GM23248 (cell line): ENCODE measurements around the gene NOXRED1. TPM values are rescaled to one million over a fixed set of nuclear protein-coding genes. Genes with fewer than 3 reads are reported as not detected.

ENCODE experiments used
- DNase-seq: peaks from one replicate; pipeline ENCODE4 v3.0.0-alpha.2; 2015
- H2AFZ ChIP-seq: fragments of 200-600 bp; sonication (generic); 2 replicates; pipeline ENCODE4 v1.6.1; 2016; ENCODE audit warnings: antibody characterized with exemption
- H3F3A ChIP-seq: fragments of 200-600 bp; sonication (generic); 2 replicates; pipeline ENCODE4 v1.6.1; 2016; ENCODE audit warnings: mild to moderate bottlenecking, antibody characterized with exemption, mixed run types; ENCODE audit not compliant: insufficient read depth
- H3K27ac ChIP-seq: fragments of 200-600 bp; sonication (generic); 2 replicates; pipeline ENCODE4 v1.5.1; 2016; ENCODE audit warnings: mild to moderate bottlenecking
- H3K27me3 ChIP-seq: fragments of 200-600 bp; sonication (generic); replicated peaks from 2 replicates; pipeline ENCODE4 v1.6.1; 2016; ENCODE audit warnings: mild to moderate bottlenecking; ENCODE audit not compliant: insufficient read depth
- H3K36me3 ChIP-seq: fragments of 200-600 bp; sonication (generic); 2 replicates; pipeline ENCODE4 v1.6.1; 2016; ENCODE audit warnings: low read depth, mild to moderate bottlenecking
- H3K4me1 ChIP-seq: fragments of 200-600 bp; sonication (generic); 2 replicates; pipeline ENCODE4 v1.6.1; 2016; ENCODE audit warnings: mild to moderate bottlenecking; ENCODE audit not compliant: insufficient read depth
- H3K4me2 ChIP-seq: fragments of 200-600 bp; sonication (generic); one replicate; pipeline ENCODE4 v1.6.1; 2016; ENCODE audit warnings: mild to moderate bottlenecking; ENCODE audit not compliant: unreplicated experiment
- H3K4me3 ChIP-seq: fragments of 200-600 bp; sonication (generic); 2 replicates; pipeline ENCODE4 v1.5.1; 2016; ENCODE audit warnings: mild to moderate bottlenecking
- H3K79me2 ChIP-seq: fragments of 200-600 bp; sonication (generic); 2 replicates; pipeline ENCODE4 v1.6.1; 2016; ENCODE audit warnings: mild to moderate bottlenecking; ENCODE audit not compliant: insufficient read depth
- H3K9ac ChIP-seq: fragments of 200-600 bp; sonication (generic); 2 replicates; pipeline ENCODE4 v1.6.1; 2016; ENCODE audit warnings: mild to moderate bottlenecking
- H3K9me2 ChIP-seq: fragments of 200-600 bp; sonication (generic); 2 replicates; pipeline ENCODE4 v1.6.1; 2016; ENCODE audit warnings: mixed run types, mild to moderate bottlenecking, moderate library complexity; ENCODE audit not compliant: insufficient read depth
- H3K9me3 ChIP-seq: fragments of 200-600 bp; sonication (generic); one replicate; pipeline ENCODE4 v1.6.1; 2017; ENCODE audit warnings: low read depth
- H4K20me1 ChIP-seq: fragments of 200-600 bp; sonication (generic); 2 replicates; pipeline ENCODE4 v1.6.0; 2016; ENCODE audit not compliant: insufficient read depth
- EZH2 ChIP-seq: fragments of 200-600 bp; sonication (generic); IDR thresholded peaks from 2 replicates; pipeline ENCODE4 v1.6.1; 2018; ENCODE audit warnings: antibody characterized with exemption, mild to moderate bottlenecking; ENCODE audit not compliant: insufficient read depth, poor library complexity, severe bottlenecking
- EZH2phosphoT487 ChIP-seq: fragments of 200-600 bp; sonication (generic); IDR thresholded peaks from 2 replicates; pipeline ENCODE4 v1.6.1; 2018; ENCODE audit warnings: antibody characterized with exemption, moderate library complexity, mild to moderate bottlenecking, low read depth; ENCODE audit not compliant: insufficient read depth
- WGBS, 2 experiments: methylation state at CpG; one replicate each; pipeline ENCODE4 v1.1.6; 2015 to 2017; ENCODE audit warnings: low lambda C conversion rate in 2 of 2, low coverage in 1 of 2; ENCODE audit errors: missing lambda C conversion rate in 2 of 2; 5-methylcytosine and 5-hydroxymethylcytosine counted together
- in situ Hi-C: fragments of 300-500 bp; cut with MboI; formaldehyde crosslinking; loops from 2 replicates; pipeline ENCODE4 v1.15.0; 2020
- polyA plus RNA-seq: library from polyadenylated mRNA; unstranded; fragments of >200 nt; fragmentation: Nextera tagmentation; extraction: Ambion mirVana; gene quantifications from 2 replicates; pipeline ENCODE4 v1.2.1, GENCODE V29; 2016
- total RNA-seq: library from RNA; depleted of rRNA; stranded (reverse); fragments of >200 nt; shearing (Covaris generic); gene quantifications from 2 replicates; pipeline ENCODE4 v1.2.3, GENCODE V29; 2014

The NOXRED1 gene
- total and polyA plus RNA-seq, 2 experiments from 2014 or later: 0.31 TPM; not detected in 1

DNA sequence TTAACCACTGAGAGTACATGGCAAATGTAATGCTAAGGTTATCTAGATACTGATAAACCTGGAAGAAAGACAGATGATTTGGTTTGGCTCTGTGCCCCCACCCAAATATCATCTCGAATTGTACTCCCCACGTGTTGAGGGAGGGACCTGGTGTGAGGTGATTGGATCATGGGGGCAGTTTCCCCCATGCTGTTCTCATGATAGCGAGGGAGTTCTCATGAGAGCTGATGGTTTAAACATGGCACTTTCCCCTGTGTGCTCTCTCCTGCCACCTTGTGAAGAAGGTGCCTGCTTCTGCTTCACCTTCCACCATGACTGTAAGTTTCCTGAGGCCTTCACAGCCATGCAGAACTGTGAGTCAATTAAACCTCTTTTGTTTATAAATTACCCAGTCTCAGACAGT is 14.2 kb downstream of the NOXRED1 start:
- no peak overlapping the region for H3K27ac ChIP-seq
- H3K4me1 ChIP-seq: no peaks in the 10 kb centered on the region
- no peaks in the 10 kb centered on the region for H4K20me1 ChIP-seq
- H3K9me2 ChIP-seq: no peaks in the 10 kb centered on the region
- H3F3A ChIP-seq: no peaks in the 10 kb centered on the region
- no peaks in the 10 kb centered on the region for H3K27me3 ChIP-seq
- in situ Hi-C loops: no loop called here
- TF ChIP-seq EZH2: no peak
- no peak for TF ChIP-seq EZH2phosphoT487
- no peak overlapping the region for H3K9ac ChIP-seq
- peak; percentile 3 for DNase-seq
- H2AFZ ChIP-seq: no peak overlapping the region
- no peaks in the 10 kb centered on the region for H3K36me3 ChIP-seq
- 17 to 22% methylated on average over 3 of the region's 3 CpGs for WGBS, 2 experiments
- no peak overlapping the region for H3K4me3 ChIP-seq
- no peaks in the 10 kb centered on the region for H3K79me2 ChIP-seq
- no peak overlapping the region for H3K4me2 ChIP-seq
- H3K9me3 ChIP-seq: no peaks in the 10 kb centered on the region

- Histone ChIP-seq H3F3A (no peaks in the 10 kb centered on the region), H2AFZ (no peak overlapping the region), H3K4me3 (no peak overlapping the region), H3K27me3 (no peaks in the 10 kb centered on the region), H3K4me1 (no peaks in the 10 kb centered on the region), H3K36me3 (no peaks in the 10 kb centered on the region), H3K9me2 (no peaks in the 10 kb centered on the region), H3K9me3 (no peaks in the 10 kb centered on the region), H3K27ac (no peak overlapping the region), H4K20me1 (no peaks in the 10 kb centered on the region), H3K9ac (no peak overlapping the region), H3K4me2 (no peak overlapping the region), H3K79me2 (no peaks in the 10 kb centered on the region)
- no peak for DNase-seq
- 94 to 100% methylated on average over 2 of the region's 2 CpGs for WGBS, 2 experiments
- in situ Hi-C loops: no loop called here
- TF ChIP-seq EZH2 (no peak), EZH2phosphoT487 (no peak)
Measured at GRCh38 chr14:77407158-77407557, 16.2 kb downstream of the NOXRED1 start.

- 62 to 67% methylated on average over 6 of the region's 6 CpGs for WGBS, 2 experiments
- Histone ChIP-seq H3F3A (no peaks in the 10 kb centered on the region), H2AFZ (no peak overlapping the region), H3K4me3 (no peak overlapping the region), H3K36me3 (no peaks in the 10 kb centered on the region), H3K9me2 (no peaks in the 10 kb centered on the region), H3K9me3 (no peaks in the 10 kb centered on the region), H3K27me3 (no peaks in the 10 kb centered on the region), H3K79me2 (no peaks in the 10 kb centered on the region), H3K4me1 (no peaks in the 10 kb centered on the region), H3K4me2 (no peak overlapping the region), H3K9ac (no peak overlapping the region), H4K20me1 (no peaks in the 10 kb centered on the region), H3K27ac (no peak overlapping the region)
- no peak for DNase-seq
- in situ Hi-C loops: no loop called here
- TF ChIP-seq EZH2 (no peak), EZH2phosphoT487 (no peak)
Measured at GRCh38 chr14:77406718-77407117, 16.6 kb downstream of the NOXRED1 start.

- H3K4me2 ChIP-seq: no peak overlapping the region
- H3K9me2 ChIP-seq: no peaks in the 10 kb centered on the region
- WGBS, 2 experiments: 57 to 66% methylated on average over 3 of the region's 3 CpGs
- no peaks in the 10 kb centered on the region for H3F3A ChIP-seq
- H3K4me1 ChIP-seq: no peaks in the 10 kb centered on the region
- H3K27ac ChIP-seq: no peak overlapping the region
- no peaks in the 10 kb centered on the region for H3K79me2 ChIP-seq
- in situ Hi-C loops: no loop called here
- H3K36me3 ChIP-seq: no peaks in the 10 kb centered on the region
- no peak overlapping the region for H3K4me3 ChIP-seq
- no peak for DNase-seq
- no peaks in the 10 kb centered on the region for H3K27me3 ChIP-seq
- no peaks in the 10 kb centered on the region for H3K9me3 ChIP-seq
- no peak overlapping the region for H2AFZ ChIP-seq
- H4K20me1 ChIP-seq: no peaks in the 10 kb centered on the region
- no peak overlapping the region for H3K9ac ChIP-seq
- TF ChIP-seq EZH2: no peak
- no peak for TF ChIP-seq EZH2phosphoT487
Measured at GRCh38 chr14:77406086-77406485, 17.2 kb downstream of the NOXRED1 start.

- no peak overlapping the region for H3K27ac ChIP-seq
- H3K4me1 ChIP-seq: no peaks in the 10 kb centered on the region
- TF ChIP-seq EZH2 (no peak), EZH2phosphoT487 (no peak)
- H3F3A ChIP-seq: no peaks in the 10 kb centered on the region
- H3K4me3 ChIP-seq: no peak overlapping the region
- H3K27me3 ChIP-seq: no peaks in the 10 kb centered on the region
- H4K20me1 ChIP-seq: no peaks in the 10 kb centered on the region
- no peaks in the 10 kb centered on the region for H3K36me3 ChIP-seq
- in situ Hi-C loops: no loop called here
- DNase-seq: no peak
- no peaks in the 10 kb centered on the region for H3K9me3 ChIP-seq
- H3K9ac ChIP-seq: no peak overlapping the region
- H3K4me2 ChIP-seq: no peak overlapping the region
- no peaks in the 10 kb centered on the region for H3K79me2 ChIP-seq
- no peaks in the 10 kb centered on the region for H3K9me2 ChIP-seq
- WGBS, 2 experiments: 72 to 79% methylated on average over 3 of the region's 3 CpGs
- no peak overlapping the region for H2AFZ ChIP-seq
Measured at GRCh38 chr14:77403768-77404167, 19.6 kb downstream of the NOXRED1 start.
